Kidney (tissue), 14 donors: ENCODE data around the gene TRDMT1. TPM values are rescaled to one million over a fixed set of nuclear protein-coding genes. Genes with fewer than 3 reads are reported as not detected.

ENCODE experiments used
- DNase-seq, 5 donors: peaks; one replicate each; pipeline ENCODE4 v3.0.0-alpha.2; 2013 to 2020
- FAIRE-seq: peaks from 2 replicates; lab custom pipeline; 2012; peaks lifted over from hg19 to GRCh38; lab: Jason Lieb, UNC
- H3K27ac ChIP-seq, 2 donors: one replicate each; pipeline ENCODE4 v1.7.0; 2013; ENCODE audit warnings: low read depth in 2 of 2, low read length in 2 of 2, inconsistent platforms in 1 of 2
- H3K27me3 ChIP-seq: one replicate; pipeline ENCODE4 v1.7.1; 2013; ENCODE audit warnings: low read length, inconsistent platforms; ENCODE audit not compliant: control insufficient read depth, insufficient read depth
- H3K36me3 ChIP-seq, 3 donors: one replicate each; pipeline versions ENCODE4 v1.7.0 to v1.7.1; 2013; ENCODE audit warnings: low read length in 3 of 3, control low read depth in 1 of 3, inconsistent platforms in 1 of 3; ENCODE audit not compliant: insufficient read depth in 3 of 3, control insufficient read depth in 2 of 3
- H3K4me1 ChIP-seq, 3 donors: one replicate each; pipeline versions ENCODE4 v1.7.0 to v1.7.1; 2013; ENCODE audit warnings: low read length in 3 of 3, inconsistent platforms in 1 of 3, low read depth in 1 of 3; ENCODE audit not compliant: control insufficient read depth in 2 of 3, insufficient read depth in 2 of 3
- H3K4me3 ChIP-seq, 3 donors: one replicate each; pipeline versions ENCODE4 v1.7.0 to v1.8.1; 2013; ENCODE audit warnings: low read length in 3 of 3, control low read depth in 1 of 3, inconsistent platforms in 1 of 3
- H3K9ac ChIP-seq, 3 donors: one replicate each; pipeline versions ENCODE4 v1.7.0 to v1.7.1; 2013; ENCODE audit warnings: low read length in 3 of 3, control low read depth in 1 of 3, inconsistent platforms in 1 of 3
- H3K9me3 ChIP-seq, 3 donors: one replicate each; pipeline versions ENCODE4 v1.7.0 to v1.7.1; 2013; ENCODE audit warnings: low read length in 3 of 3, control low read depth in 1 of 3, inconsistent platforms in 1 of 3; ENCODE audit not compliant: control insufficient read depth in 2 of 3, insufficient read depth in 1 of 3
- CTCF ChIP-seq: IDR thresholded peaks from 3 replicates; pipeline ENCODE4 v1.5.1; 2012; ENCODE audit warnings: mild to moderate bottlenecking, moderate library complexity, borderline replicate concordance; ENCODE audit not compliant: insufficient read depth; ENCODE audit errors: extremely low read depth
- intact Hi-C: fragments of 100-400 bp; cut with DNase I; formaldehyde crosslinking; loops from one replicate; pipeline ENCODE4 v1.11.1; 2022
- polyA plus RNA-seq: library from polyadenylated mRNA; stranded (reverse); fragments of 350-450 nt; fragmentation: Illumina TruSeq; extraction: RNeasy Lipid Tissue Mini Kit (QIAGEN cat#74804); gene quantifications from one replicate; pipeline ENCODE4 v1.2.3, GENCODE V29; 2014; ENCODE audit warnings: low read depth, low replicate concordance; ENCODE audit not compliant: insufficient read depth
- total RNA-seq: library from RNA; stranded (reverse); fragmentation: NEBNext Ultra II Directional; extraction: Animal tissue kit (Norgen Biotek cat#: 25700); gene quantifications from one replicate; pipeline ENCODE4 v1.2.1, GENCODE V29; 2021
- donor health status: control.
- donor health status: control.
- donor health status: control.
- donor health status: control.
- donor health status: control.
- donor health status: DM: yes; HTN: yes; CAD: no.
- donor health status: Normal renal cell carcinoma (clear cell type).

The TRDMT1 gene
- total and polyA plus RNA-seq, 2 donors from 2014 or later: 2.0 to 11.0 TPM

GRCh38 chr10:17241611-17242333 is 40.3 kb upstream of the TRDMT1 start:
- Histone ChIP-seq H3K9me3 (no peaks in the 10 kb centered on the region), H3K4me1 (no peaks in the 10 kb centered on the region), H3K9ac (no peak overlapping the region), H3K27ac (no peak overlapping the region), H3K27me3 (no peaks in the 10 kb centered on the region), H3K36me3 (no peaks in the 10 kb centered on the region), H3K4me3 (no peak overlapping the region)
- DNase-seq (no peak), FAIRE-seq (no peak)
- intact Hi-C loops: no loop called here
- TF ChIP-seq CTCF: no peak

DNA sequence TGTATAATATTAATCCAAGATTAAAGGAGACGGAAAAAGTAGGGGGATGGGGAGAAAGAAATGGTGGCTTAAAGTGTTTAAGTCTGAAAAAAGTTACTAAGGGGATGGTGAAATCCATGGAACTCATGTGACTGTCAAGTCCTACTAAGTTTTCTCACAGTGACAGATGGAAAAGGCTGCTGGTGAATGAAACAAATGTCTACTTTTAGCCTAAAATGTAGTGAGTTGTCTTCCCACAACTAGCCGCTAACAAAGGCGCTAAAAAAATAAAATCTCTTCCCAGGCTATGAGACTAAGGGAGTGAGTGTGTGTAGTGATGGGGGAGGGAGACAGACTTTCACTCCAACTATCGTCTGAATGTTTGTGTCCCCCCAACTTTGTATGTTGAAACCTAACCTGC is 39.1 kb upstream of the TRDMT1 start:
- Histone ChIP-seq H3K27ac (no peak overlapping the region), H3K4me3 (no peak overlapping the region), H3K4me1 (no peaks in the 10 kb centered on the region), H3K36me3 (peaks cover 0 to 8% (median 0%) of the 10 kb centered on the region in 3 donors), H3K9me3 (no peaks in the 10 kb centered on the region), H3K9ac (no peak overlapping the region), H3K27me3 (no peaks in the 10 kb centered on the region)
- TF ChIP-seq CTCF: no peak
- DNase-seq (no peak), FAIRE-seq (no peak)
- intact Hi-C loops: no loop called here

DNA sequence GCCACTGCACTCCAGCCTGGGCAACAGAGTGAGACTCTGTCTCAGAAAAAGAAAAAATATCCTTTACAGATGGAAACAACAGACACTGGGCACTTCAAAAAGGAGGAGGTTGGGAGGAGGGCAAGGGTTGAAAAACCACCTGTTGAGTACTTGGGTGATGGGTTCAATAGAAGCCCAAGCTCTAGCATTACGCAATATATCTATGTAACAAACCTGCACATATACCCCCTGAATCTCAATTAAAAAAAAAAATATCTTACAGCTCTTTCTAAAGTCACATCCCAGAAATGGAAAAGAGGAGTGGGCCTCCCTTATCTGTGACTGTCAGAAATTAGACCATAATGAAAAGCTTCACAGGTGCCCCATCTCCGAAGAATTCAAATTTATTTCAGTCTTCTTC is 38.6 kb upstream of the TRDMT1 start:
- no peak for TF ChIP-seq CTCF
- H3K4me3 ChIP-seq: no peak overlapping the region
- no peak overlapping the region for H3K9ac ChIP-seq
- H3K27me3 ChIP-seq: no peaks in the 10 kb centered on the region
- intact Hi-C loops: no loop called here
- no peaks in the 10 kb centered on the region for H3K4me1 ChIP-seq
- no peak for DNase-seq
- no peak for FAIRE-seq
- H3K27ac ChIP-seq: no peak overlapping the region
- H3K36me3 ChIP-seq: peaks cover 0 to 13% (median 1%) of the 10 kb centered on the region in 3 donors
- H3K9me3 ChIP-seq: no peaks in the 10 kb centered on the region
